Type B pancreatic cell (in vitro differentiated cells): ENCODE data around the gene CORO7. TPM values are rescaled to one million over a fixed set of nuclear protein-coding genes. Genes with fewer than 3 reads are reported as not detected.

Experiments used
- DNase-seq: peaks from one replicate; pipeline ENCODE4 v3.0.0; 2021; ENCODE audit warnings: mixed read lengths; ENCODE audit not compliant: unreplicated experiment; ENCODE audit errors: extremely low spot score
- H3K27ac Mint-ChIP-seq: 2 replicates; pipeline ENCODE4 v1.8.0; 2021; ENCODE audit warnings: mild to moderate bottlenecking, mixed read lengths
- H3K27me3 Mint-ChIP-seq: 2 replicates; pipeline ENCODE4 v1.8.0; 2021; ENCODE audit warnings: mixed read lengths
- H3K36me3 Mint-ChIP-seq: 2 replicates; pipeline ENCODE4 v1.8.0; 2021; ENCODE audit warnings: mixed read lengths
- H3K4me1 Mint-ChIP-seq: one replicate; pipeline ENCODE4 v1.8.0; 2021; ENCODE audit warnings: mixed read lengths; ENCODE audit not compliant: unreplicated experiment
- H3K4me3 Mint-ChIP-seq: 2 replicates; pipeline ENCODE4 v1.8.0; 2021; ENCODE audit warnings: mild to moderate bottlenecking, mixed read lengths
- H3K9me3 Mint-ChIP-seq: 2 replicates; pipeline ENCODE4 v1.8.0; 2021; ENCODE audit warnings: mixed read lengths
- CTCF ChIP-seq: fragments of 200-600 bp; sonication (generic); conservative IDR thresholded peaks from 2 replicates; pipeline ENCODE4 v1.5.0; 2021; ENCODE audit warnings: antibody characterized with exemption, mild to moderate bottlenecking
- total RNA-seq: library from RNA; stranded (reverse); gene quantifications from 2 replicates; pipeline ENCODE4 v1.2.1, GENCODE V29; 2021; ENCODE audit warnings: low replicate concordance

The CORO7 gene
- total RNA-seq, 1 donor from 2014 or later: 32.3 TPM

GRCh38 chr16:4315186-4316107 is 100.9 kb downstream of the CORO7 start, which contains the start of gene GLIS2:
Gene GLIS2 (plus strand): TSS chr16:4316067. CDS start chr16:4332281, 16,214 bp downstream.
- Mint-ChIP-seq H3K36me3 (no peaks in the 10 kb centered on the region), H3K4me1 (peaks cover 11% of the 10 kb centered on the region), H3K27ac (peak within 1 kb of the TSS; percentile 92), H3K9me3 (no peaks in the 10 kb centered on the region), H3K4me3 (peak within 1 kb of the TSS; percentile 94), H3K27me3 (peaks cover 10% of the 10 kb centered on the region)
- TF ChIP-seq CTCF: no peak
- DNase-seq: no peak

- TF ChIP-seq CTCF: no peak
- DNase-seq: no peak
- H3K4me3 Mint-ChIP-seq: peak overlapping the region; percentile 94
- peak overlapping the region; percentile 92 for H3K27ac Mint-ChIP-seq
- H3K27me3 Mint-ChIP-seq: peaks cover 10% of the 10 kb centered on the region
- H3K9me3 Mint-ChIP-seq: no peaks in the 10 kb centered on the region
- H3K4me1 Mint-ChIP-seq: peaks cover 19% of the 10 kb centered on the region
- H3K36me3 Mint-ChIP-seq: no peaks in the 10 kb centered on the region
Observed at GRCh38 chr16:4314532-4315185, 101.7 kb downstream of the CORO7 start.

GRCh38 chr16:4313563-4314531 is 102.5 kb downstream of the CORO7 start:
- DNase-seq: no peak
- TF ChIP-seq CTCF: peak; percentile 86
- H3K9me3 Mint-ChIP-seq: no peaks in the 10 kb centered on the region
- H3K4me1 Mint-ChIP-seq: peaks cover 25% of the 10 kb centered on the region
- no peaks in the 10 kb centered on the region for H3K36me3 Mint-ChIP-seq
- peak overlapping the region; percentile 92 for H3K27ac Mint-ChIP-seq
- H3K27me3 Mint-ChIP-seq: peaks cover 10% of the 10 kb centered on the region
- H3K4me3 Mint-ChIP-seq: peak overlapping the region; percentile 94

GRCh38 chr16:4309833-4310266 is 106.5 kb downstream of the CORO7 start:
- H3K27ac Mint-ChIP-seq: peak overlapping the region; percentile 14
- peaks cover 9% of the 10 kb centered on the region for H3K27me3 Mint-ChIP-seq
- no peaks in the 10 kb centered on the region for H3K36me3 Mint-ChIP-seq
- no peaks in the 10 kb centered on the region for H3K9me3 Mint-ChIP-seq
- TF ChIP-seq CTCF: peak; percentile 71
- DNase-seq: no peak
- peaks cover 32% of the 10 kb centered on the region for H3K4me1 Mint-ChIP-seq
- no peak overlapping the region for H3K4me3 Mint-ChIP-seq
